ENCODE data around the gene ERMARD.

ERMARD gene

DNA sequence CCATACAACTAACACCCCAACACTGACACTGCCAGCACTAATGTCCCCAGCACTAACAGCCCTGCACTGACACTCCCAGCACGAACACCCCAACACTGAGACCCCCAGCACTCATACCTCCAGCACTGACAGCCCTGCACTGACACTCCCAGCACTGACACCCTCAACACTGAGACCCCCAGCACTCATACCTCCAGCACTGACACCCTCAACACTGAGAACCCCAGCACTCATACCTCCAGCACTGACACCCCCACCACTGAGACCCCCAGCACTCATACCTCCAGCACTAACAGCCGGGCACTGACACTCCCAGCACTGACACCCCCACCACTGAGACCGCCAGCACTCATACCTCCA is 57.2 kb downstream of the ERMARD start:
- in situ Hi-C loops (cut with MboI; ENCODE audit: low pct_unique_long_range_greater_than_20kb, low sequenced_read_pairs, unreplicated experiment), result no loop called here
- TF ChIP-seq, protein P1, sequence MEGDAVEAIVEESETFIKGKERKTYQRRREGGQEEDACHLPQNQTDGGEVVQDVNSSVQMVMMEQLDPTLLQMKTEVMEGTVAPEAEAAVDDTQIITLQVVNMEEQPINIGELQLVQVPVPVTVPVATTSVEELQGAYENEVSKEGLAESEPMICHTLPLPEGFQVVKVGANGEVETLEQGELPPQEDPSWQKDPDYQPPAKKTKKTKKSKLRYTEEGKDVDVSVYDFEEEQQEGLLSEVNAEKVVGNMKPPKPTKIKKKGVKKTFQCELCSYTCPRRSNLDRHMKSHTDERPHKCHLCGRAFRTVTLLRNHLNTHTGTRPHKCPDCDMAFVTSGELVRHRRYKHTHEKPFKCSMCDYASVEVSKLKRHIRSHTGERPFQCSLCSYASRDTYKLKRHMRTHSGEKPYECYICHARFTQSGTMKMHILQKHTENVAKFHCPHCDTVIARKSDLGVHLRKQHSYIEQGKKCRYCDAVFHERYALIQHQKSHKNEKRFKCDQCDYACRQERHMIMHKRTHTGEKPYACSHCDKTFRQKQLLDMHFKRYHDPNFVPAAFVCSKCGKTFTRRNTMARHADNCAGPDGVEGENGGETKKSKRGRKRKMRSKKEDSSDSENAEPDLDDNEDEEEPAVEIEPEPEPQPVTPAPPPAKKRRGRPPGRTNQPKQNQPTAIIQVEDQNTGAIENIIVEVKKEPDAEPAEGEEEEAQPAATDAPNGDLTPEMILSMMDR (IDR thresholded peaks at IDR 0.05; ENCODE audit: extremely low read depth, insufficient read depth, missing control alignments), result no peak
- no peak for DNase-seq (ENCODE audit: low spot score)

GRCh38 chr6:169809386-169809785 is 58.0 kb downstream of the ERMARD start:
- in situ Hi-C loops (cut with MboI; ENCODE audit: low pct_unique_long_range_greater_than_20kb, low sequenced_read_pairs, unreplicated experiment), result no loop called here
- DNase-seq (ENCODE audit: low spot score), result no peak
- TF ChIP-seq, protein P1 (IDR thresholded peaks at IDR 0.05; ENCODE audit: extremely low read depth, insufficient read depth, missing control alignments), result no peak

DNA sequence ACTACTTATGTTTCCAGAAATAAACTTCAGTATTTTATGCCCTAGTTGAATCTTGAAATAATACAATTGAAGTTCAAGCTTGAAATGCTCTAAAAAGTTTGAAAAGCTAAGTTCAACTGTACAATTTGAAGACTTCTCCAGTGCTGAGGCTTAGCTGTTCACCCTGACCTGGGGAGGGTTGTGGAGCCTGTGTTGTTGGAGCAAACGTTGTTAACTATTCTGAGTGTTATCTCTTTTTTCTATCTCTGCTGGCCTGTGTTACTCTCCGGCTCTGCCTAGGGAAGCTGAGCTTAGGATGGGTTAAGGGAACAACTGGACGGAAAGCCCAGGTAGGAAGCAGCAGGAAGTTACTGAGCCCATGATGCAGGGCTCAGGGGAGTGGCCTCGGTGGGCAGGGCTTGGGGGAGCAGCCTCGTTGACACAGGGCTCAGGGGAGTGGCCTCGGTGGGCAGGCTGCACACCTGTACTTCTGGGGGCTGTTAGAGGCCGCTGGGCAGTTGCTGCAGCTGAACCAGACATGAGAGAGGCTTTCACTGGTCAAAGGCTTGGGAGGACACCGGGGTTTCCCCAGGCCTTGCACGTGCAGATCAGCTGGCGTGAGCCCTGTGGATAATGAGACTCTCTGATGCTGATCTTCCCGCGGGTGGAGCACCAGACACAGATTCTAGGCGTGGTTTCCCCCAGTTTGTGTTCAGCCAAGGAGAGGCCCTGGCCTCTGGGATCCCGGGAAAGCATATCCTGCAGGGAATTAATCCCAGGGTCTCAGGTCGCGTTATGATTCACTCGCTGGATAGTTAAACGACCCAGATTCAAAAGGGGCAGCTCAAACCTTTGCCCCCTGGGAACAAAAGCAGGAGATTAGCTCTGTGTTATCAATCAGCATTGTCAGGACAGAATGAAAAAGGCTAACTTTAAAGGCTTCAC is 58.9 kb downstream of the ERMARD start:
- TF ChIP-seq, protein P1 (IDR thresholded peaks at IDR 0.05; ENCODE audit: extremely low read depth, insufficient read depth, missing control alignments), result no peak
- DNase-seq (ENCODE audit: low spot score), result no peak
- in situ Hi-C loops (cut with MboI; ENCODE audit: low pct_unique_long_range_greater_than_20kb, low sequenced_read_pairs, unreplicated experiment), result no loop called here

DNA sequence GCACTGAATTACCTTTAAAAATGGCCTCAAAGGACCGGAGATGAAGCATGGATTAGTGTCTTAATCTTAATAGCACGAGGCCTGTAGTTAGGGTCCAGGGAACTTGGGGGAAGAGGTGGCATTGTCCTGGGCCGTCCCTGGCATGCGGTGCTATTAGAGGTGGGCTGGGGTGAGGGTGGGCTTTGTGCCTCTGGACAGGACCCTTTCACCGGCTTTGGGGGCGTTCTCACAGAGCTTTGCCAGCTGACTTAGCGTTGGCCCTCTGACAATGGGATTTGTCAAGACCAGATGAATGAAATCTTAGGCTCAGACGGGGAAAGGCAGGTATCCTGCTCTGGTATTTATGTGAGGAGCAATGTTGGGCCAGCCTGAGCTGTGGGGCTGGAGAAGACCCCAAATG is 59.6 kb downstream of the ERMARD start:
- in situ Hi-C loops (cut with MboI; ENCODE audit: low pct_unique_long_range_greater_than_20kb, low sequenced_read_pairs, unreplicated experiment), result no loop called here
- no peak for DNase-seq (ENCODE audit: low spot score)
- TF ChIP-seq, protein P1 (IDR thresholded peaks at IDR 0.05; ENCODE audit: extremely low read depth, insufficient read depth, missing control alignments), result no peak

GRCh38 chr6:169811521-169812256 is 60.3 kb downstream of the ERMARD start:
- in situ Hi-C loops (cut with MboI; ENCODE audit: low pct_unique_long_range_greater_than_20kb, low sequenced_read_pairs, unreplicated experiment), result no loop called here
- TF ChIP-seq, protein P1 (IDR thresholded peaks at IDR 0.05; ENCODE audit: extremely low read depth, insufficient read depth, missing control alignments), result no peak
- DNase-seq (ENCODE audit: low spot score), result no peak

DNA sequence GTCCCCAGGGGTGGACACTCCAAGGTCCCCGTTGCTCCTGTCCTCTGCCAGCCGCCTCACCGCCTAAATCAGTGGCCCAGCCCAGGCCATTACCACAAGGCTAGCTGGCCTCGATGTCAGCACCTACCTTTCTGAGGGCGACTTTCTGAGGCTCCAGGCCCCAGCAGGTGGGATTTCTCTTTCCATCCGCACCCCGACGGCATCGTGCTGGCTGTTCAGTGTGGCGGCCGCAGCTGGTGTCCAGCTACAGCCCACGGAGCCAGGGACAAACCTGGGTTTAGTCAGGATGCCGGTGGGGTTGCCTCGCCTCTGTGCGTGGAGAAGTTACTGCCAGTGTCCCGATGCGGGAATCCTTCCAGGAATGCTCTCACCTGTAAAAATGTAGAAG is 60.8 kb downstream of the ERMARD start:
- TF ChIP-seq, protein P1 (IDR thresholded peaks at IDR 0.05; ENCODE audit: extremely low read depth, insufficient read depth, missing control alignments), result no peak
- no peak for DNase-seq (ENCODE audit: low spot score)
- in situ Hi-C loops (cut with MboI; ENCODE audit: low pct_unique_long_range_greater_than_20kb, low sequenced_read_pairs, unreplicated experiment), result no loop called here
